ENCODE measurements around the gene PPARG.

DNA sequence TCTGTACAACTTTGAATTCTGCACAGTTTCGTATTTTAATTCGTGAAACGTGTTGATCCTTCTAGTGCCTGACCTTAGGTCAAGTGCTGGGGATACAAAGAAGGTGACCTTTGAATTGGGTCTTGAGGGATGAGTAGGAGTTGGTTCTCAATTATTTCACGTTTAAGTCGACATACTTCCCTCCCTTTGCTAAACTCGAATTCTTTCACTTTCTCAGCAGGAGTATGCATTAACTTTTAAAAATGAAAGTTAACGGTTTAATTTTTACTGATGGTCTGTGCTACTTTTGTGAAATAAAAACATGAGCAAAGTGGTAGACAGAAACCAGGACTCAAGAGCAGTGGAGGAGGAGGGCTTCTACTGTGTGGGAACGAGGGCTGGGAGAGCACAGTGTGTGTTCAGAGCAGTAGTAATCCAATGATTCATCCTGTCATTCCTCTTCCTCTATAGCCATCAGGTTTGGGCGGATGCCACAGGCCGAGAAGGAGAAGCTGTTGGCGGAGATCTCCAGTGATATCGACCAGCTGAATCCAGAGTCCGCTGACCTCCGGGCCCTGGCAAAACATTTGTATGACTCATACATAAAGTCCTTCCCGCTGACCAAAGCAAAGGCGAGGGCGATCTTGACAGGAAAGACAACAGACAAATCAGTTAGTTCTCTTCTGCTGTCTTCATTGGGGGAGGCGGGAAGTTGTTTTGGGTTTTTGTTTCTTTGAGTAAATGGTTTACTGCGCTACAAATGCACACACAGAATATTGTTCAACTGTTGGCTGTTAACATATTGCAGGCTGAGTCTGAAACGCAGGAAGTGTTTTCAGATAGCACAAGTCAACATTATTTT lies 116.8 kb downstream of the PPARG start:
- TF ChIP-seq EP300 (IDR thresholded peaks at IDR 0.05) = no peak
- peak in 1 of 4 donors; percentile 33 for TF ChIP-seq POLR2A (IDR thresholded peaks at IDR 0.05)
- TF ChIP-seq, protein P1, sequence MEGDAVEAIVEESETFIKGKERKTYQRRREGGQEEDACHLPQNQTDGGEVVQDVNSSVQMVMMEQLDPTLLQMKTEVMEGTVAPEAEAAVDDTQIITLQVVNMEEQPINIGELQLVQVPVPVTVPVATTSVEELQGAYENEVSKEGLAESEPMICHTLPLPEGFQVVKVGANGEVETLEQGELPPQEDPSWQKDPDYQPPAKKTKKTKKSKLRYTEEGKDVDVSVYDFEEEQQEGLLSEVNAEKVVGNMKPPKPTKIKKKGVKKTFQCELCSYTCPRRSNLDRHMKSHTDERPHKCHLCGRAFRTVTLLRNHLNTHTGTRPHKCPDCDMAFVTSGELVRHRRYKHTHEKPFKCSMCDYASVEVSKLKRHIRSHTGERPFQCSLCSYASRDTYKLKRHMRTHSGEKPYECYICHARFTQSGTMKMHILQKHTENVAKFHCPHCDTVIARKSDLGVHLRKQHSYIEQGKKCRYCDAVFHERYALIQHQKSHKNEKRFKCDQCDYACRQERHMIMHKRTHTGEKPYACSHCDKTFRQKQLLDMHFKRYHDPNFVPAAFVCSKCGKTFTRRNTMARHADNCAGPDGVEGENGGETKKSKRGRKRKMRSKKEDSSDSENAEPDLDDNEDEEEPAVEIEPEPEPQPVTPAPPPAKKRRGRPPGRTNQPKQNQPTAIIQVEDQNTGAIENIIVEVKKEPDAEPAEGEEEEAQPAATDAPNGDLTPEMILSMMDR (IDR thresholded peaks at IDR 0.05) = no peak
- TF ChIP-seq POLR2AphosphoS5 (IDR thresholded peaks at IDR 0.05) = peak; percentile 56 to 74

All from upper lobe of left lung (tissue), 4 donors.